ACC112 (cell line): Measurements from ENCODE around the gene FOXN3.

Experiments used
- H2AFZ ChIP-seq: fragments of 200-600 bp; sonication (generic); one replicate; pipeline ENCODE4 v1.6.0; 2017; ENCODE audit warnings: antibody characterized with exemption, low read length; ENCODE audit not compliant: unreplicated experiment
- H3K27ac ChIP-seq: fragments of 200-600 bp; sonication (generic); 2 replicates; pipeline ENCODE4 v1.5.1; 2014; ENCODE audit warnings: low read depth, mild to moderate bottlenecking, antibody characterized with exemption, low read length, moderate library complexity
- H3K27me3 ChIP-seq: fragments of 200-600 bp; sonication (generic); 2 replicates; pipeline ENCODE4 v1.6.1; 2014; ENCODE audit warnings: mild to moderate bottlenecking, antibody characterized with exemption, low read length, moderate library complexity, mixed read lengths; ENCODE audit not compliant: insufficient read depth
- H3K36me3 ChIP-seq: fragments of 200-600 bp; sonication (generic); 2 replicates; pipeline ENCODE4 v1.6.1; 2016; ENCODE audit warnings: mild to moderate bottlenecking, antibody characterized with exemption, low read length, moderate library complexity, mixed read lengths; ENCODE audit not compliant: insufficient read depth
- H3K4me1 ChIP-seq: fragments of 200-600 bp; sonication (generic); one replicate; pipeline ENCODE4 v1.6.1; 2016; ENCODE audit warnings: low read length, mixed read lengths; ENCODE audit not compliant: insufficient read depth, unreplicated experiment, control insufficient read depth
- H3K4me3 ChIP-seq: fragments of 200-600 bp; sonication (generic); 2 replicates; pipeline ENCODE4 v1.5.1; 2014; ENCODE audit warnings: mild to moderate bottlenecking, low read depth, low read length
- H3K79me2 ChIP-seq: fragments of 200-600 bp; sonication (generic); one replicate; pipeline ENCODE4 v1.6.0; 2016; ENCODE audit warnings: low read length; ENCODE audit not compliant: control insufficient read depth, unreplicated experiment, insufficient read depth

Gene FOXN3

GRCh38 chr14:89227496-89227836 is 189.6 kb downstream of the FOXN3 start:
- H3K4me3 ChIP-seq: no peak overlapping the region
- no peaks in the 10 kb centered on the region for H3K27me3 ChIP-seq
- no peak overlapping the region for H2AFZ ChIP-seq
- H3K36me3 ChIP-seq: no peaks in the 10 kb centered on the region
- no peak overlapping the region for H3K27ac ChIP-seq
- H3K4me1 ChIP-seq: no peaks in the 10 kb centered on the region
- H3K79me2 ChIP-seq: no peaks in the 10 kb centered on the region

GRCh38 chr14:89226801-89227495 is 190.1 kb downstream of the FOXN3 start:
- H3K4me1 ChIP-seq: no peaks in the 10 kb centered on the region
- H3K36me3 ChIP-seq: no peaks in the 10 kb centered on the region
- H3K4me3 ChIP-seq: no peak overlapping the region
- no peak overlapping the region for H2AFZ ChIP-seq
- H3K27me3 ChIP-seq: no peaks in the 10 kb centered on the region
- no peaks in the 10 kb centered on the region for H3K79me2 ChIP-seq
- H3K27ac ChIP-seq: no peak overlapping the region

- Histone ChIP-seq H3K36me3 (no peaks in the 10 kb centered on the region), H3K27ac (no peak overlapping the region), H3K4me3 (no peak overlapping the region), H2AFZ (no peak overlapping the region), H3K79me2 (no peaks in the 10 kb centered on the region), H3K4me1 (peaks cover 8% of the 10 kb centered on the region), H3K27me3 (no peaks in the 10 kb centered on the region)
Measured at GRCh38 chr14:89225607-89226006, 191.4 kb downstream of the FOXN3 start.

GRCh38 chr14:89221109-89221810 is 195.8 kb downstream of the FOXN3 start:
- Histone ChIP-seq H2AFZ (no peak overlapping the region), H3K4me3 (no peak overlapping the region), H3K79me2 (no peaks in the 10 kb centered on the region), H3K36me3 (no peaks in the 10 kb centered on the region), H3K27ac (peak overlapping the region; percentile 79), H3K27me3 (no peaks in the 10 kb centered on the region), H3K4me1 (peaks cover 8% of the 10 kb centered on the region)

- no peaks in the 10 kb centered on the region for H3K79me2 ChIP-seq
- peaks cover 8% of the 10 kb centered on the region for H3K4me1 ChIP-seq
- H3K36me3 ChIP-seq: no peaks in the 10 kb centered on the region
- no peaks in the 10 kb centered on the region for H3K27me3 ChIP-seq
- H2AFZ ChIP-seq: no peak overlapping the region
- H3K27ac ChIP-seq: no peak overlapping the region
- no peak overlapping the region for H3K4me3 ChIP-seq
Measured at GRCh38 chr14:89219051-89219450, 198.0 kb downstream of the FOXN3 start.

- peaks cover 8% of the 10 kb centered on the region for H3K4me1 ChIP-seq
- no peak overlapping the region for H2AFZ ChIP-seq
- H3K27ac ChIP-seq: no peak overlapping the region
- H3K36me3 ChIP-seq: no peaks in the 10 kb centered on the region
- no peaks in the 10 kb centered on the region for H3K79me2 ChIP-seq
- H3K4me3 ChIP-seq: no peak overlapping the region
- no peaks in the 10 kb centered on the region for H3K27me3 ChIP-seq
Measured at GRCh38 chr14:89217891-89218290, 199.1 kb downstream of the FOXN3 start.

GRCh38 chr14:89215531-89215930 is 201.5 kb downstream of the FOXN3 start:
- H3K27me3 ChIP-seq: no peaks in the 10 kb centered on the region
- H3K4me3 ChIP-seq: no peak overlapping the region
- no peaks in the 10 kb centered on the region for H3K4me1 ChIP-seq
- H3K36me3 ChIP-seq: no peaks in the 10 kb centered on the region
- no peak overlapping the region for H3K27ac ChIP-seq
- no peaks in the 10 kb centered on the region for H3K79me2 ChIP-seq
- H2AFZ ChIP-seq: no peak overlapping the region

GRCh38 chr14:89215114-89215513 is 201.9 kb downstream of the FOXN3 start:
- Histone ChIP-seq H2AFZ (no peak overlapping the region), H3K4me1 (no peaks in the 10 kb centered on the region), H3K36me3 (no peaks in the 10 kb centered on the region), H3K27ac (no peak overlapping the region), H3K4me3 (no peak overlapping the region), H3K79me2 (no peaks in the 10 kb centered on the region), H3K27me3 (no peaks in the 10 kb centered on the region)

GRCh38 chr14:89214221-89214965 is 202.6 kb downstream of the FOXN3 start:
- Histone ChIP-seq H3K27me3 (no peaks in the 10 kb centered on the region), H3K4me3 (no peak overlapping the region), H3K27ac (no peak overlapping the region), H2AFZ (no peak overlapping the region), H3K4me1 (no peaks in the 10 kb centered on the region), H3K79me2 (no peaks in the 10 kb centered on the region), H3K36me3 (no peaks in the 10 kb centered on the region)

- no peaks in the 10 kb centered on the region for H3K4me1 ChIP-seq
- no peak overlapping the region for H3K4me3 ChIP-seq
- H3K79me2 ChIP-seq: no peaks in the 10 kb centered on the region
- no peaks in the 10 kb centered on the region for H3K27me3 ChIP-seq
- H2AFZ ChIP-seq: no peak overlapping the region
- H3K36me3 ChIP-seq: no peaks in the 10 kb centered on the region
- H3K27ac ChIP-seq: no peak overlapping the region
Measured at GRCh38 chr14:89212386-89213235, 204.4 kb downstream of the FOXN3 start.
